ENCODE data around the gene S100B.

DNA sequence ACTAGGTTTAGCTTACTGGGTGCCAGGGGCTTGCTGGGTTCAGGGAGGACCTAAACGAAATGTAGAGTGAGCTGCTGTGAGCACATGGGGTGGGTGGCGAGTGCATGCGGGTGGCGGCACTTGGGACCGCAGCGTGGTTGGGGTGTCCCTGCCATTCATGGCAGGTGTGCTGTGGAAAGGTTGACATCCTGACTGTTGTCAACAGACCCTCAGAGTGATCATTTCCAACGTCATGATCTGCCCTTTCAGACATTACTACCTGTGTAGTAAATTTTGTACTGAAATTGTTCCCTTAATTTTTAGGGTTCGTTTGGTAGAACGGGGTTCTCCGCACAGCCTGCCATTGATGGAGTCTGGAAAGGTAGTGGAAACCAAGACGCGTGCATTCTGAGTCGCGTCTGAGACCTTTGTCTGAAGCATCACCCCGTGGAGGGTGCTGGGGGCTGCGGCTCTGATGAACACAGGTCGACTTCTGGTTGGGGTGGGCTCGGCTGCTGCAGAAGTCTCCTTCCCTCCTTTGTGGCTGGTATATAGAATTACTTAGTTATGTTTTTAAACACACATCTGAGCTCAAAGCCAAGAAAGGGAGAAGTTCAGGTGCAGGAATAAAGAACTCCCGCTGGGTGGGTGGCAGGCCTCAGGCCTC lies 43.3 kb downstream of the S100B start:
- TF ChIP-seq SUZ12 (IDR thresholded peaks at IDR 0.05; ENCODE audit: extremely low read depth, insufficient read depth, insufficient read length) (no peak), YY1 (IDR thresholded peaks at IDR 0.05; ENCODE audit: insufficient read depth, insufficient read length) (no peak), ZNF274 (IDR thresholded peaks at IDR 0.05; ENCODE audit: low read depth, low read length) (no peak)
